Astrocyte (in vitro differentiated cells and primary cell): Measurements from ENCODE around the gene HOXC9. TPM values are rescaled to one million over a fixed set of nuclear protein-coding genes. Genes with fewer than 3 reads are reported as not detected.

Experiments used
- DNase-seq: peaks from one replicate; pipeline ENCODE4 v3.0.0-alpha.2; 2010; ENCODE audit warnings: low read depth
- FAIRE-seq: peaks from 2 replicates; lab custom pipeline; 2011; peaks lifted over from hg19 to GRCh38; lab: Jason Lieb, UNC
- H2AFZ ChIP-seq: 2 replicates; pipeline ENCODE4 v1.6.0; 2012; ENCODE audit warnings: low read depth, low read length, inconsistent platforms
- H3K27ac ChIP-seq: 2 replicates; pipeline ENCODE4 v1.5.1; 2011; ENCODE audit warnings: low read depth, low read length, inconsistent platforms
- H3K27me3 ChIP-seq: 2 replicates; pipeline ENCODE4 v1.6.0; 2011; ENCODE audit warnings: low read length, inconsistent platforms; ENCODE audit not compliant: insufficient read depth
- H3K36me3 ChIP-seq: 2 replicates; pipeline ENCODE4 v1.5.1; 2011; ENCODE audit warnings: low read length, inconsistent platforms; ENCODE audit not compliant: insufficient read depth
- H3K4me1 ChIP-seq: 2 replicates; pipeline ENCODE4 v1.5.1; 2011; ENCODE audit warnings: low read length, inconsistent platforms; ENCODE audit not compliant: insufficient read depth
- H3K4me2 ChIP-seq: 2 replicates; pipeline ENCODE4 v1.6.0; 2012; ENCODE audit warnings: low read length, inconsistent platforms
- H3K4me3 ChIP-seq: 2 replicates; pipeline ENCODE4 v1.5.1; 2011; ENCODE audit warnings: low read depth, mild to moderate bottlenecking, low read length, inconsistent platforms; ENCODE audit not compliant: insufficient read depth
- H3K79me2 ChIP-seq: 2 replicates; pipeline ENCODE4 v1.6.0; 2012; ENCODE audit warnings: mild to moderate bottlenecking, low read length, inconsistent platforms; ENCODE audit not compliant: insufficient read depth
- H3K9ac ChIP-seq: 2 replicates; pipeline ENCODE4 v1.6.0; 2012; ENCODE audit warnings: mild to moderate bottlenecking, low read length, inconsistent platforms
- H3K9me3 ChIP-seq: 2 replicates; pipeline ENCODE4 v1.5.1; 2012; ENCODE audit warnings: low read depth, mild to moderate bottlenecking, low read length, inconsistent platforms; ENCODE audit not compliant: insufficient read depth
- H4K20me1 ChIP-seq: 2 replicates; pipeline ENCODE4 v1.6.0; 2012; ENCODE audit warnings: low read length, inconsistent platforms; ENCODE audit not compliant: insufficient read depth
- H3K27ac Mint-ChIP-seq: one replicate; pipeline ENCODE4 v1.8.0; 2021; ENCODE audit warnings: mild to moderate bottlenecking, mixed read lengths; ENCODE audit not compliant: unreplicated experiment
- H3K27me3 Mint-ChIP-seq: one replicate; pipeline ENCODE4 v1.8.0; 2021; ENCODE audit warnings: low read depth, mixed read lengths; ENCODE audit not compliant: unreplicated experiment
- H3K36me3 Mint-ChIP-seq: one replicate; pipeline ENCODE4 v1.8.0; 2021; ENCODE audit warnings: low read depth, mixed read lengths; ENCODE audit not compliant: unreplicated experiment
- H3K4me1 Mint-ChIP-seq: one replicate; pipeline ENCODE4 v1.8.0; 2021; ENCODE audit warnings: low read depth, mixed read lengths; ENCODE audit not compliant: unreplicated experiment
- H3K4me3 Mint-ChIP-seq: one replicate; pipeline ENCODE4 v1.8.0; 2021; ENCODE audit warnings: mild to moderate bottlenecking, moderate library complexity, mixed read lengths; ENCODE audit not compliant: unreplicated experiment
- H3K9me3 Mint-ChIP-seq: one replicate; pipeline ENCODE4 v1.8.0; 2021; ENCODE audit warnings: mild to moderate bottlenecking, mixed read lengths; ENCODE audit not compliant: unreplicated experiment
- EZH2 ChIP-seq: IDR thresholded peaks from 2 replicates; pipeline ENCODE4 v1.6.1; 2012; ENCODE audit warnings: mild to moderate bottlenecking, low read length, inconsistent platforms; ENCODE audit not compliant: insufficient read depth
- total RNA-seq: library from RNA; stranded (reverse); gene quantifications from 2 replicates; pipeline ENCODE4 v1.2.1, GENCODE V29; 2021
- TF ChIP-seq, protein P1 (sequence below): IDR thresholded peaks from 2 replicates; pipeline ENCODE4 v1.5.1; 2011; ENCODE audit warnings: low read depth, mild to moderate bottlenecking, inconsistent platforms, low read length, moderate library complexity; ENCODE audit not compliant: insufficient read depth

The HOXC9 gene
- total RNA-seq, 1 donor from 2014 or later, result not detected

DNA sequence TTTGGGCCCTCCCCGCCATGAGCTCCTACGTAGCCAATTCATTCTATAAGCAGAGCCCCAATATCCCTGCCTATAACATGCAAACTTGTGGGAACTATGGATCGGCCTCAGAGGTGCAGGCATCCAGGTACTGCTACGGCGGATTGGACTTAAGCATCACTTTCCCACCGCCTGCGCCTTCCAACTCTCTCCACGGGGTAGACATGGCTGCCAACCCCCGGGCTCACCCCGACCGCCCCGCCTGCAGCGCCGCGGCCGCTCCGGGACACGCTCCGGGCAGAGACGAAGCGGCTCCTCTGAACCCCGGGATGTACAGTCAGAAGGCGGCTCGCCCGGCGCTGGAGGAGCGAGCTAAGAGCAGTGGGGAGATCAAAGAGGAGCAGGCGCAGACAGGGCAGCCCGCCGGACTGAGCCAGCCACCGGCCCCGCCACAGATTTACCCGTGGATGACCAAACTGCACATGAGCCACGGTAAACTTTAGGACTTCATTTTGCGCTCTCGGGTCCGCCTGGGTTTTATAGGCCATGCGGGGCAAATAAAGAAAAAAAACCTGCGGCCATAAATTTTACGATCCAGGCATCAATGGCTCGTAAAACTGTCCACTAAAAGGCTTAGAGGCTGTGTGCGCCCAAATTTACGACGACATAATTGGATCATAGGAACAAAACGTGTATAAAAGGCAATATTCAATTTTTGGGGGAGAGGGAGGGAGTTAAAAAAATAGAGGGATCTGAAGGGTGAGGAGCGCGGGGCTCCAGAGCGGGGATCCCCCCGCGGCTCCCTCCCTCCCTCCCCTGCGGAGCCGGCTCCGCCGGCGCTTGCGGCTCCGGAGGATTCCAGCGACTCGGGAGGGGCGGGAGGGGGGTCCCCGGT is 33.4 kb downstream of the HOXC9 start:
- Mint-ChIP-seq H3K36me3 (peaks cover 2% of the 10 kb centered on the region), H3K4me1 (no peaks in the 10 kb centered on the region), H3K27me3 (peaks cover 79% of the 10 kb centered on the region), H3K4me3 (no peak overlapping the region), H3K27ac (no peak overlapping the region), H3K9me3 (peaks cover 34% of the 10 kb centered on the region)
- Histone ChIP-seq H4K20me1 (no peaks in the 10 kb centered on the region), H3K36me3 (no peaks in the 10 kb centered on the region), H2AFZ (no peak overlapping the region), H3K4me3 (no peak overlapping the region), H3K27ac (no peak overlapping the region), H3K27me3 (peaks cover 73% of the 10 kb centered on the region), H3K4me2 (peak overlapping the region; percentile 19), H3K79me2 (no peaks in the 10 kb centered on the region), H3K4me1 (no peaks in the 10 kb centered on the region), H3K9me3 (peaks cover 7% of the 10 kb centered on the region), H3K9ac (no peak overlapping the region)
- FAIRE-seq, result no peak
- DNase-seq, result no peak
- TF ChIP-seq, protein P1, sequence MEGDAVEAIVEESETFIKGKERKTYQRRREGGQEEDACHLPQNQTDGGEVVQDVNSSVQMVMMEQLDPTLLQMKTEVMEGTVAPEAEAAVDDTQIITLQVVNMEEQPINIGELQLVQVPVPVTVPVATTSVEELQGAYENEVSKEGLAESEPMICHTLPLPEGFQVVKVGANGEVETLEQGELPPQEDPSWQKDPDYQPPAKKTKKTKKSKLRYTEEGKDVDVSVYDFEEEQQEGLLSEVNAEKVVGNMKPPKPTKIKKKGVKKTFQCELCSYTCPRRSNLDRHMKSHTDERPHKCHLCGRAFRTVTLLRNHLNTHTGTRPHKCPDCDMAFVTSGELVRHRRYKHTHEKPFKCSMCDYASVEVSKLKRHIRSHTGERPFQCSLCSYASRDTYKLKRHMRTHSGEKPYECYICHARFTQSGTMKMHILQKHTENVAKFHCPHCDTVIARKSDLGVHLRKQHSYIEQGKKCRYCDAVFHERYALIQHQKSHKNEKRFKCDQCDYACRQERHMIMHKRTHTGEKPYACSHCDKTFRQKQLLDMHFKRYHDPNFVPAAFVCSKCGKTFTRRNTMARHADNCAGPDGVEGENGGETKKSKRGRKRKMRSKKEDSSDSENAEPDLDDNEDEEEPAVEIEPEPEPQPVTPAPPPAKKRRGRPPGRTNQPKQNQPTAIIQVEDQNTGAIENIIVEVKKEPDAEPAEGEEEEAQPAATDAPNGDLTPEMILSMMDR, result no peak
- TF ChIP-seq EZH2, result no peak

DNA sequence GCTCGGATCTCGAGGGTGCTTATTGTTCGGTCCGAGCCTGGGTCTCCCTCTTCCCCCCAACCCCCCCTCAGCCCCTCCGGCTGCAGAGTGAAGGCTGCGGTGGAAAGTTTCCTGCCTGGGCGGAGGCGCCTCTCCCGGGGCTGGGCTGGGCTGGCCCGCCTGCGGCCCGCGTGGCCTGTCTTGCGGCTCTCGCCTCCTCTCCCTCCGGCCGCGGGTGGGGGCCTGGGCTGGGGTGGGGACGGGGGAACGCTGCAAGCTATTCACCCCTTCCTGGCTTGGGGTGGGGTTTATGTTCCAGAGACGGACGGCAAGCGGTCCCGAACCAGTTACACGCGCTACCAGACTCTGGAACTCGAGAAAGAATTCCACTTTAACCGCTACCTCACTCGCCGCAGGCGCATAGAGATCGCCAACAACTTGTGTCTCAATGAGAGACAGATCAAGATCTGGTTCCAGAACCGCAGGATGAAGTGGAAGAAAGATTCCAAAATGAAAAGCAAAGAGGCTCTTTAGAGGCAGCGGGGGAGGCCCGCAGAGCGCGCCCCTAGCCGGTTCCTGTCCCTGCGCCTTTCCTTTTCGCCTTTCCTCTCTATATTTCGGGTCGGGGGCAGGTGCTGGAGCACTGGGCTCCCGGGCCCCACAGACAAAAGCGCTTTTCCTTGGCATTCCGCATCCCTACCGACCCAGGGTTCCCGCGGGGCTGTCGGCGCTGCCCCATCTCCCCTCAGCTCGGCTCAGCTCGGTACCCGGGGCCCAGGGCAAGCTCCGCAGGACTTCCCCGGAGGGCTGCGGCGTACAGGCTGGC is 34.2 kb downstream of the HOXC9 start:
- Mint-ChIP-seq H3K27me3 (peaks cover 83% of the 10 kb centered on the region), H3K4me1 (no peaks in the 10 kb centered on the region), H3K27ac (no peak overlapping the region), H3K4me3 (no peak overlapping the region), H3K9me3 (peaks cover 30% of the 10 kb centered on the region), H3K36me3 (peaks cover 2% of the 10 kb centered on the region)
- Histone ChIP-seq H3K27ac (no peak overlapping the region), H2AFZ (no peak overlapping the region), H3K4me1 (no peaks in the 10 kb centered on the region), H4K20me1 (no peaks in the 10 kb centered on the region), H3K79me2 (no peaks in the 10 kb centered on the region), H3K4me3 (no peak overlapping the region), H3K9me3 (peaks cover 7% of the 10 kb centered on the region), H3K9ac (no peak overlapping the region), H3K4me2 (no peak overlapping the region), H3K36me3 (no peaks in the 10 kb centered on the region), H3K27me3 (peaks cover 74% of the 10 kb centered on the region)
- DNase-seq (no peak), FAIRE-seq (no peak)
- TF ChIP-seq, protein P1, result no peak
- TF ChIP-seq EZH2, result peak; percentile 85
